HG03460 (cell line): ENCODE results near the gene C16orf78.

Experiments used
- ATAC-seq: cut with Tn5 transposase; IDR thresholded peaks from one replicate; pipeline ENCODE4 v1.9.1; 2021; ENCODE audit not compliant: unreplicated experiment

C16orf78 gene

GRCh38 chr16:49373504-49373903 lies at the start of gene C16orf78:
C16orf78 (plus strand) TSS chr16:49373804; CDS start chr16:49373940, 136 bp downstream.
- no peak for ATAC-seq

- ATAC-seq: no peak
These were observed 48.9 kb upstream of the C16orf78 start for GRCh38 chr16:49324703-49325102.

- ATAC-seq: no peak
These were observed 46.1 kb upstream of the C16orf78 start for GRCh38 chr16:49327466-49327865.

- no peak for ATAC-seq
These were observed 45.3 kb upstream of the C16orf78 start for GRCh38 chr16:49328325-49328724.

GRCh38 chr16:49330562-49331201 lies 42.9 kb upstream of the C16orf78 start:
- no peak for ATAC-seq

- no peak for ATAC-seq
These were observed 40.9 kb upstream of the C16orf78 start for GRCh38 chr16:49332589-49333258.

GRCh38 chr16:49333259-49333597 lies 40.4 kb upstream of the C16orf78 start:
- ATAC-seq: no peak

GRCh38 chr16:49335828-49336227 lies 37.8 kb upstream of the C16orf78 start:
- no peak for ATAC-seq

GRCh38 chr16:49336581-49336980 lies 37.0 kb upstream of the C16orf78 start:
- no peak for ATAC-seq

- no peak for ATAC-seq
These were observed 35.7 kb upstream of the C16orf78 start for GRCh38 chr16:49337814-49338350.

- ATAC-seq: no peak
These were observed 34.9 kb upstream of the C16orf78 start for GRCh38 chr16:49338611-49339265.

GRCh38 chr16:49340466-49340865 lies 33.1 kb upstream of the C16orf78 start:
- no peak for ATAC-seq

- ATAC-seq: no peak
These were observed 31.9 kb upstream of the C16orf78 start for GRCh38 chr16:49341706-49342105.

GRCh38 chr16:49342336-49343265 lies 31.0 kb upstream of the C16orf78 start:
- ATAC-seq: no peak

GRCh38 chr16:49343291-49343690 lies 30.3 kb upstream of the C16orf78 start:
- no peak for ATAC-seq

- no peak for ATAC-seq
These were observed 29.2 kb upstream of the C16orf78 start for GRCh38 chr16:49344401-49344800.

GRCh38 chr16:49345829-49346228 lies 27.8 kb upstream of the C16orf78 start:
- no peak for ATAC-seq

GRCh38 chr16:49346459-49346858 lies 27.1 kb upstream of the C16orf78 start:
- ATAC-seq: no peak

GRCh38 chr16:49347476-49347875 lies 26.1 kb upstream of the C16orf78 start:
- ATAC-seq: no peak

GRCh38 chr16:49348408-49349176 lies 25.0 kb upstream of the C16orf78 start:
- no peak for ATAC-seq
